Left kidney (tissue), 2 donors: ENCODE measurements around the gene ARAP3. TPM values are rescaled to one million over a fixed set of nuclear protein-coding genes. Genes with fewer than 3 reads are reported as not detected.
"Not testable (repeated sequence)": the region's sequence is repeated elsewhere in the genome, so short reads cannot be mapped to it uniquely, and the experiment has no call there.

Experiments used
- DNase-seq: peaks from one replicate; pipeline ENCODE4 v3.0.0-alpha.2; 2013
- polyA plus RNA-seq: library from polyadenylated mRNA; unstranded; fragments of 120-200 nt; gene quantifications from one replicate; pipeline ENCODE4 v1.2.1, GENCODE V29; 2013; ENCODE audit not compliant: insufficient read length

ARAP3 gene
- polyA plus RNA-seq, 1 donor = 21.3 TPM

DNA sequence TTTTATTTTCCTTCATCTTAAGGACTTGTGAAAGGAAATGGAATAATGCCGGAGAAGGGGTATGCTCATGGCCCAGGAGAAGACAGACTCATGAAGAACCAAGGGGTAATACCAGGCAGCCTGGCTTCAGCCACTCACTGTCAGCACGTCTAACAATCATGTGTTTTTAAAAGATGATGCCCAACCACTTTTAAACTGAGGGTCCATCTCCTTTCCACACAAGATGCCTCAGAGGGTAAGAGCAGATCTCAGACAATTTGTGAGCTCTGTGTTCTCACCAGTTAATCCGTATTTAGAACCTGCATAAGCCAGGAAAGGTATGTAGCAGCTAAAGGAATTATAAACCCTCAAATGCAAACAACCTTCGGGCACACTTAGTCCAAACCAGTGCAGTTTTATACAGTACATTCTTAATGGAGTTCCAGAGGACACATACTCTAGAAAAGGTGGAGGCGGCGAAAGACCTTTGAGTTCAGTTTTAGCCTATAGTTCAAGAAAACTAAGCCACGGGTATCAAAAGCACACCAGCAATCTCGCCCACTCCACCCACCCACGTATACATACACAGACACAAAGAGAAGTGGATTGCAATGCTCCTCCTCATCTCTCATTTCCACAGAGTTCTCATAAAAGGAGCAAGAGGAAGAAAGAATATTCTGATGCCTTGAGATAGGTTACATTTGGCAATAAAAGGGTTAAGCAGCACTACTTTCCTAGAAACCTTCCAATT lies 65.9 kb downstream of the ARAP3 start:
- DNase-seq = no peak

DNA sequence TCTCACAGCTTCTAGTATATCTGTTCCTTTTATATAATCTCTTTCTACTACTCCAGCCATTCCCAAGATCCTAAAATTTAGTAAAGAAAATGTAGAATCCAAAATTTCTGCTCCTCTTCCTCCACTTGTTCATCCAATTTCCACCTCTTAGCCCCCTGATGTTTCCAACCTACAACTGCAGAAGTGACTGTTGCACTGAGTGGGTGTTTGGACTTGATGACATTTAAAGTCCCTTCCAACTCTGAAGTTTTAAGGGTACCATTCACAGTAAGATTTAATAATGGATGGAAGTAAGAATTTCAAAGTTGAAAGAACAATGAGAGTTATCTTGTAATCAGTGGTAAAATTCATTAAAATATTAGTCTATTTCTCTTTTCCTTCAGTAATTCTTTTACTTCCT lies 68.7 kb downstream of the ARAP3 start:
- no peak for DNase-seq

- DNase-seq = no peak
These were observed 70.7 kb downstream of the ARAP3 start for GRCh38 chr5:141611289-141611688.

DNA sequence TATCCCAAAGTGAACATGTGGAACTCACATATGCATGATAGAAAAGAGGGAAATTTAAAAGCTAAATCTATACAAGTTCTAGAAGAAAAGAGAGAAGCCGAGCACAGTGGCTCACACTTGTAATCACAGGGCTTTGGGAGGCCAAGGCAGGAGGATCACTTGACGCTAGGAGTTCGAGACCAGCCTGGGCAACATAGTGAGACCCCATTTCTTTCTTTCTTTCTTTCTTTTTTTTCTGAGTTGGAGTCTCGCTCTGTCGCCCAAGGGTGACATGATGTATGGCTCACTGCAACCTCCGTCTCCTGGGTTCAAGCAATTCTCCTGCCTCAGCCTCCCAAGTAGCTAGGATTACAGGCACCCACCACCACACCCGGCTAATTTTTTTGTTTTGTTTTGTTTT lies 72.1 kb downstream of the ARAP3 start:
- DNase-seq = not testable (repeated sequence)

- no peak for DNase-seq
These were observed 73.0 kb downstream of the ARAP3 start for GRCh38 chr5:141609044-141609443.

- DNase-seq = no peak
These were observed 73.5 kb downstream of the ARAP3 start for GRCh38 chr5:141608557-141608956.

DNA sequence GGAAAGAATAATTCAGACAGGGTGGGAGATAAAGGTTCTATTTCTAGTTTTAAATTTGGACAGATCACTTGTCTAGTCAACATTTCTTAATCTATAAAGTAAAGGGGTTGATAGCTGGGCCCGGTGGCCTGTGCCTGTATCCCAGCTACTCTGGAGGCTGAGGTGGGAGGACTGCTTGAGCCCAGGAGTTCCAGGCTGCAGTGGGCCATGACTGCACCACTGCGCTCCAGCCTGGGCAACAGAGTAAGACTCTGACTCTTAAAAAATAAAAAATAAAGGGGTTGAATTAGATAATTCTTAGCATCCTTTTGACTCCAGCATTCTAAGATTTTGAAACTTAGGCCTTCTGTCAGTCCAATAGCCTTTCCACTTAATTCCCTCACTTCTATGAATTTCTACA lies 74.0 kb downstream of the ARAP3 start:
- DNase-seq = no peak

DNA sequence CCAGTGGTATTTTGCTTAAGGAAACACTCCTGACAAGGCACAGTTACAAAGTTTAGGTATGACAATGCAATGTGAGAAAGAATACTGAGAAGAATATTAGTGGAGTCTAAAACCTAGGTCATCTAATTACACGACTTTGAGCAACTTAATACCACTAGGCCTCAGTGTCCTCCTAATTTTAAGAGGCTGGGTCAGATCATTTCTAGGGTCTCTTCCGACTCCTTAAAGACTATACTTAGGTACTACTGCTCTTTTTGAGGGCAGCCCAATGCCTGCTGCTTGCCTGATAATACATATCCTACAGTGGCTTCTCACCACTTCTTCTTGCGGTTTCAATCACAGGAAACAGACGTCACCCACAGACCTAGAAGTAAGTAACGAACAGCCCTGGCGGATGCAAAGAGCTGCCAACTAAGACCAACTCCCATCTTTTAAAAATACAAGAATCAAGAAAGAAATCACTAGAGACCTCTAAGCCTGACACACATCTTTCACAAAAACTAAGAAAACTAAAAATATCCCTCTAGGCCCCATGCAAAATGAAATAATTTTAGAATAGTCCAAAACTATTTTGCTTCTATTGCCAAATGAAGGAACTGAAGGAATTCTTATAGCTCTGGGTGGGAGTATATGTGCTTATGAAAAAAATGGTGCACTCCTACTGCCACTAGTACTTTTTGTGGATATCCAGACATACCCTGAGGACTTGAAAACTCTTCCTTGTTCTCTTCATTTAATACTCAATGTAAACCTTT lies 76.3 kb downstream of the ARAP3 start:
- DNase-seq = no peak

GRCh38 chr5:141603923-141604717 lies 77.9 kb downstream of the ARAP3 start:
- no peak for DNase-seq

Other genes with a start within 250 kb of the ARAP3 start
- 99.2 TPM for gene PCDHGC3, start 206.3 kb downstream of the ARAP3 start, polyA plus RNA-seq
- 4.4 TPM for gene PCDHGC4, start 197.2 kb downstream of the ARAP3 start, polyA plus RNA-seq
- 0.81 TPM for gene PCDHGC5, start 193.1 kb downstream of the ARAP3 start, polyA plus RNA-seq
- gene DIAPH1, start 63.2 kb downstream of the ARAP3 start, polyA plus RNA-seq = 80.0 TPM
- gene HDAC3, start 45.4 kb downstream of the ARAP3 start, polyA plus RNA-seq = 122 TPM
- gene RELL2, start 45.2 kb downstream of the ARAP3 start, polyA plus RNA-seq = 1.1 TPM
- 17.3 TPM for gene FCHSD1, start 30.8 kb downstream of the ARAP3 start, polyA plus RNA-seq
- 22.4 TPM for gene PCDH1, start 196.2 kb upstream of the ARAP3 start, polyA plus RNA-seq
- 133 TPM for gene DELE1, start 241.6 kb upstream of the ARAP3 start, polyA plus RNA-seq